Measurements from ENCODE around the gene MPHOSPH9. TPM values are rescaled to one million over a fixed set of nuclear protein-coding genes. Genes with fewer than 3 reads are reported as not detected.

MPHOSPH9 gene
- total RNA-seq, 4 donors from 2014 or later: 11.5 to 26.8 (median 14.7) TPM

DNA sequence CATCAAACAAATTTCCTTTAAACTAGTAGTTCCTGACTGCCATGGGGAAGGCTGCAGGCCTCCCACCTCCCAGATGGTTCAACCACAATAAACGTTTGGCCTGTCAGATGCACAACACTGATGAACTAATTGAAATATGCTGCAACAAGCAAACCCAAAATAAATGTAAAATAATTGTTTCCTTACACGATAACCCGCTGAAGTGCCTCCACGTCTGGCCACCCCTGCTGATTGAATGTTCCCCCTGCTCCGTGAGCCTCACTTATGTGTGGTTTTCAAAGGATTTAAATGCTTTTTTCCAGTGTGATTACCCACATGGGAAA lies 90.5 kb downstream of the MPHOSPH9 start:
- Histone ChIP-seq H3K36me3 (no peaks in the 10 kb centered on the region), H3K27me3 (no peaks in the 10 kb centered on the region), H3K4me3 (no peak overlapping the region), H3K27ac (peak overlapping the region; percentile 66 to 86 (median 84)), H3K9me3 (no peaks in the 10 kb centered on the region), H3K4me1 (peaks cover 10 to 66% (median 44%) of the 10 kb centered on the region in 3 donors)
- TF ChIP-seq POLR2AphosphoS5 (IDR thresholded peaks at IDR 0.05) (no peak), EP300 (IDR thresholded peaks at IDR 0.05) (no peak), POLR2A (IDR thresholded peaks at IDR 0.05) (no peak)
- TF ChIP-seq, protein P1, sequence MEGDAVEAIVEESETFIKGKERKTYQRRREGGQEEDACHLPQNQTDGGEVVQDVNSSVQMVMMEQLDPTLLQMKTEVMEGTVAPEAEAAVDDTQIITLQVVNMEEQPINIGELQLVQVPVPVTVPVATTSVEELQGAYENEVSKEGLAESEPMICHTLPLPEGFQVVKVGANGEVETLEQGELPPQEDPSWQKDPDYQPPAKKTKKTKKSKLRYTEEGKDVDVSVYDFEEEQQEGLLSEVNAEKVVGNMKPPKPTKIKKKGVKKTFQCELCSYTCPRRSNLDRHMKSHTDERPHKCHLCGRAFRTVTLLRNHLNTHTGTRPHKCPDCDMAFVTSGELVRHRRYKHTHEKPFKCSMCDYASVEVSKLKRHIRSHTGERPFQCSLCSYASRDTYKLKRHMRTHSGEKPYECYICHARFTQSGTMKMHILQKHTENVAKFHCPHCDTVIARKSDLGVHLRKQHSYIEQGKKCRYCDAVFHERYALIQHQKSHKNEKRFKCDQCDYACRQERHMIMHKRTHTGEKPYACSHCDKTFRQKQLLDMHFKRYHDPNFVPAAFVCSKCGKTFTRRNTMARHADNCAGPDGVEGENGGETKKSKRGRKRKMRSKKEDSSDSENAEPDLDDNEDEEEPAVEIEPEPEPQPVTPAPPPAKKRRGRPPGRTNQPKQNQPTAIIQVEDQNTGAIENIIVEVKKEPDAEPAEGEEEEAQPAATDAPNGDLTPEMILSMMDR (IDR thresholded peaks at IDR 0.05): no peak
- ATAC-seq: no peak
- 35 to 60% methylated on average over 5 of the region's 5 CpGs for WGBS, 2 donors (ENCODE audit: low coverage in 1 of 2)

DNA sequence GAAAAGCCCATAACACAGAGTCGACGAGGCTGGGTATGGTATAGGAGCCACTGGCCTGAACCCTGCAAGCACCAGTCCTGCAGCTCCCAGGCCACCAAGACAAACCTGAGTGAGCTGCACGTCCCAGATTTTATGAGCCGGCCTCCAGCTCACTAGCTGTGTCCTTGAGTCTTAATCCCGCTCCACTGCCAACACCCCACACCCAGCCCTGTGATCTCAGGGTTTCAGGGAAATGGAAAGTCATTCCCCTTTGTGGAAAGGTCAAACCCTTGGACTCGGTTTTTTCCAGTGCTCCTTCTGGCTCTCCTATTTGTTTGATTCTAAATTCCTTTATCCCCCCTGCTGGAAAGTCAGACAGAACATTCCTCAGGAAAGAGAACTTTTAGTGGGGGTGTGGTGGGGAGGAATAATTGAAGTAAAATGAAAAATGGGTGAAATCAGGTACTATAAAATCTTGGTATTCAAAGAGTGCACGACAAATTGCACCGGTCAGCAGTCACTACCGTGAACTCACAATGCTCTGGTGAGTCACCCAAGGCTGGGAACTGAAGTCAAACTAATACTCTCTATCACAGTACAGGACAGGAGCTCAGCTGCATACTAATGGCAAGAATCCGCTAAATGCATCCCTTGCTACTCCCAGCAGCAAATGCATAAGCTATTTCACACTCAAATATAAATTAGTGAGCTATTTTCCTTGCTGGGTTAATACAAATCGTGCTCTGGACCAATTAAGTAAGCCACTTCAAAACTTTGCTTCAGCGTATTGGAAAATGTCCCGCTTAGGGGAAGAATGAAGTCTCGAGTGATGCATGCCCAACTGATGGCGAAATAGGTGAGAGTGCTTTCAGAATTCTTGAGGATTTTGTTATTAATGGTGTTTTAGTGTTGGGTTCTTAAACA lies 91.1 kb downstream of the MPHOSPH9 start:
- WGBS, 2 donors (ENCODE audit: low coverage in 1 of 2): 18 to 34% methylated on average over 10 to 14 of the region's 15 CpGs
- no peaks in the 10 kb centered on the region for H3K27me3 ChIP-seq
- ATAC-seq: peak; percentile 82
- peaks cover 10 to 66% (median 44%) of the 10 kb centered on the region in 3 donors for H3K4me1 ChIP-seq
- H3K9me3 ChIP-seq: no peaks in the 10 kb centered on the region
- H3K27ac ChIP-seq: peak overlapping the region; percentile 66 to 86 (median 84)
- no peak overlapping the region for H3K4me3 ChIP-seq
- no peaks in the 10 kb centered on the region for H3K36me3 ChIP-seq
- TF ChIP-seq POLR2AphosphoS5 (IDR thresholded peaks at IDR 0.05) (peak; percentile 92), POLR2A (IDR thresholded peaks at IDR 0.05) (peak in 1 of 2 donors; percentile 9), EP300 (IDR thresholded peaks at IDR 0.05) (no peak)
- TF ChIP-seq, protein P1 (IDR thresholded peaks at IDR 0.05): no peak

DNA sequence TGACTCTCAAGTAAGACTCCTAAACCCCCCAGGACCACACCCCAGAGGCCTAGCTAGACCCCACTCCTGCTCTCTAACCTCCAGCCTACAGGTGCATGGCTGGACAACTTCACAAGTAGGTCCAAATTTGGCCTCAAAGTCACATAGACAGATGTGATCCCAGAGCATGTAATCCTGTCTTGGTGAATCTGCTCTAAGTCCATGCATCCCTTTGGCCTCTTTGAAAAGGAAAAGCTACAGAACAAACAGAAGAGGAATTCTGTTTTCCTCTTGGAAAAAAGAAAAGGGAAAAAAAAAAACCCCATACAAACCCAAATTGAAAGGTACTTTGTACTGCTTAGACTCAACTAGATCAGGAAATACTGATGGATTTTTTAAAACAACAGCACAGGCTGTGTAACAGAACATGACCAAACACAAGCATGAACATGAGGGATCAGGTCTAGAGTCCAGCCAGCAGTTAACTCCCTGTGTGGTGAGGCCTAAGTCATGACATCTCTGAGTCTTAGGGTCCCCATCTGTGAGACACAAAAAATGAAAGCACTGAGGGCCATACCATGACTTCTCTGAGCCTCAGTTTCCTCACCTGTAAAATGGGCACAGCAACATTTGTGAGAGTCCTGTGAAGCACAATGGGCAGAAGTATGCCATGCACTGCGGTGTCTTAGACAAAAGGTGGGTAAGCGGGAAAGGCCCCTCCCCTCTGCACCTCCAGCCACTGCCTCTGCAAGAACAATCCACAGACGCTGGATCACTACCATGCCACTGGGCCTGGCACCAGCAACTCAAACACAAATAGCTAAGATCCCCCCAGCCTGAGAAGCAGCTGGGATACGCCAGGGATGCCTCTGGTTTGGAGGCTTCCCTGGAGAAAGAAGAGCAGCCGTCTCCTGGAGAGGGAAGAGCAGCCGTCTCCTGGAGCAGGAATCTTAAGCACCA lies 92.0 kb downstream of the MPHOSPH9 start:
- no peak for ATAC-seq
- H3K27me3 ChIP-seq: no peaks in the 10 kb centered on the region
- TF ChIP-seq POLR2A (IDR thresholded peaks at IDR 0.05) (no peak), EP300 (IDR thresholded peaks at IDR 0.05) (no peak), POLR2AphosphoS5 (IDR thresholded peaks at IDR 0.05) (no peak)
- TF ChIP-seq, protein P1 (IDR thresholded peaks at IDR 0.05): no peak
- H3K27ac ChIP-seq: peak overlapping the region; percentile 66 to 86 (median 84)
- WGBS, 2 donors (ENCODE audit: low coverage in 1 of 2): 40 to 60% methylated on average over 1 to 2 of the region's 6 CpGs
- H3K4me1 ChIP-seq: peaks cover 10 to 66% (median 44%) of the 10 kb centered on the region in 3 donors
- no peak overlapping the region for H3K4me3 ChIP-seq
- H3K9me3 ChIP-seq: no peaks in the 10 kb centered on the region
- no peaks in the 10 kb centered on the region for H3K36me3 ChIP-seq

DNA sequence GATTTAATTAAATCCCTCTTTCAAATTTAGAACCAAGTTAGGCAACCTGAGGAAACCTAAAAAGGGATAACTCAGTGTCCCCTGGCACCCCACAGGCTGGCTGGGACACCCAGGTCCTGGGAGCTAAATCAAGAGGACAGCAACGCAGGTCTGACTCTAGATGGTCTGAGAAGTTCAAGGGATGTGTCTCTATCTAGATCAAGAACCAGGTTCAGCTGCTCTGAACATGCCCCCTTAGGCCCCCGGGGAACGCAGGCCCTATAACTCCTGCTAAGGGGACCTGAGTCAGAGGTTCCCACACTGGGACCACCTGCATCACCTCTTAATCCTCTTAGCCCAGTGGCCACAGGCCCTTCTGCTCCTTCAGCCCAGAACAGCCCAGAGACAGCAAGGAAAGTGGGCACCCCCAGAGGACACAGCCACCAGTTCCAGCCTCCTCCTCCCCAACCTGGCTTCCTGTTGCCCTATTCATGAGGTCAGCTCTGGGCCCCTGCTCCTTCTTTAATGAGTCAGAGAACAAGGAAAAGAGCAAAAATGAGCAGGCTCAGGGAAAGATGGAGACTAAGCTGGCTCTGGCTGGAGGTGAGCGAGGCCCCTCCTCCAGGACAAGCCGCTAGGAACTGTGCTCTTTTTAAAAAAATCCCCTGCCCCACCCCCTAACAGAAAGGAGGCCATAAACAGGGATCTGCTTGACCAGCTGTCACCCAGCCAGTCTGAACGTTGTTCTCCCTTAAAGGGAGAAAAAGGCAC lies 92.8 kb downstream of the MPHOSPH9 start:
- Histone ChIP-seq H3K9me3 (no peaks in the 10 kb centered on the region), H3K27ac (peak overlapping the region; percentile 66 to 86 (median 84)), H3K27me3 (no peaks in the 10 kb centered on the region), H3K4me3 (no peak overlapping the region), H3K36me3 (no peaks in the 10 kb centered on the region), H3K4me1 (peaks cover 10 to 66% (median 44%) of the 10 kb centered on the region in 3 donors)
- WGBS, 2 donors (ENCODE audit: low coverage in 1 of 2): 0 to 34% methylated on average over 1 to 4 of the region's 6 CpGs
- TF ChIP-seq POLR2AphosphoS5 (IDR thresholded peaks at IDR 0.05) (peak; percentile 37), POLR2A (IDR thresholded peaks at IDR 0.05) (no peak)
- TF ChIP-seq, protein P1 (IDR thresholded peaks at IDR 0.05): no peak
- peak; percentile 29 for ATAC-seq

Measured in gastroesophageal sphincter (tissue), 4 donors.